Hepatocyte (in vitro differentiated cells): ENCODE data around the gene DMRTC1.
"Not testable (repeated sequence)": the region's sequence is repeated elsewhere in the genome, so short reads cannot be mapped to it uniquely, and the experiment has no call there.

ENCODE experiments used
- EZH2 ChIP-seq: fragments of 200-600 bp; sonication (generic); IDR thresholded peaks from 2 replicates; pipeline ENCODE4 v1.6.1; 2016; ENCODE audit warnings: antibody characterized with exemption, mild to moderate bottlenecking, borderline replicate concordance
- EZH2phosphoT487 ChIP-seq: fragments of 200-600 bp; sonication (generic); IDR thresholded peaks from one replicate; pipeline ENCODE4 v1.6.1; 2018; ENCODE audit warnings: antibody characterized with exemption, mild to moderate bottlenecking, low read depth, moderate library complexity; ENCODE audit not compliant: unreplicated experiment, severe bottlenecking
- TF ChIP-seq, protein P1 (sequence below): fragments of 200-600 bp; sonication (generic); IDR thresholded peaks from 2 replicates; pipeline ENCODE4 v1.5.1; 2016; ENCODE audit warnings: antibody characterized with exemption, mild to moderate bottlenecking; ENCODE audit not compliant: poor library complexity

DNA sequence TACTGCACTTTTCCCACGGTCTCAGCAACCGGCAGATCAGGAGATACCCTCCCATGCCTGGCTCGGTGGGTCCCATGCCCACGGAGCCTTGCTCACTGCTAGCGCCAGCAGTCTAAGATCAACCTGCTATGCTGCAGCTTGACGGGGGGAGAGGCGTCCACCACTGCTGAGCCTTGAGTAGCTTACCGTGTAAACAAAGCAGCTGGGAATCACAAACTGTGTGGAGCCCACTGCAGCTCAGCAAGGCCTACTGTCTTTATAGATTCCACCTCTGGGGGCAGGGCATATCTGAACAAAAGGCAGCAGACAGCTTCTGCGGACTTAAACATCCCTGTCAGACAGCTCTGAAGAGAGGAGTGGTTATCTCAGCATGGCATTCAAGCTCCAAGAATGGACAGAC, 16.3 kb upstream of the DMRTC1 start:
- TF ChIP-seq, protein P1, sequence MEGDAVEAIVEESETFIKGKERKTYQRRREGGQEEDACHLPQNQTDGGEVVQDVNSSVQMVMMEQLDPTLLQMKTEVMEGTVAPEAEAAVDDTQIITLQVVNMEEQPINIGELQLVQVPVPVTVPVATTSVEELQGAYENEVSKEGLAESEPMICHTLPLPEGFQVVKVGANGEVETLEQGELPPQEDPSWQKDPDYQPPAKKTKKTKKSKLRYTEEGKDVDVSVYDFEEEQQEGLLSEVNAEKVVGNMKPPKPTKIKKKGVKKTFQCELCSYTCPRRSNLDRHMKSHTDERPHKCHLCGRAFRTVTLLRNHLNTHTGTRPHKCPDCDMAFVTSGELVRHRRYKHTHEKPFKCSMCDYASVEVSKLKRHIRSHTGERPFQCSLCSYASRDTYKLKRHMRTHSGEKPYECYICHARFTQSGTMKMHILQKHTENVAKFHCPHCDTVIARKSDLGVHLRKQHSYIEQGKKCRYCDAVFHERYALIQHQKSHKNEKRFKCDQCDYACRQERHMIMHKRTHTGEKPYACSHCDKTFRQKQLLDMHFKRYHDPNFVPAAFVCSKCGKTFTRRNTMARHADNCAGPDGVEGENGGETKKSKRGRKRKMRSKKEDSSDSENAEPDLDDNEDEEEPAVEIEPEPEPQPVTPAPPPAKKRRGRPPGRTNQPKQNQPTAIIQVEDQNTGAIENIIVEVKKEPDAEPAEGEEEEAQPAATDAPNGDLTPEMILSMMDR, result not testable (repeated sequence)
- TF ChIP-seq EZH2, EZH2phosphoT487: not testable (repeated sequence)
